HT-29 (cell line): ENCODE measurements around the gene CCDC18. TPM values are rescaled to one million over a fixed set of nuclear protein-coding genes. Genes with fewer than 3 reads are reported as not detected.
A peak's percentile ranks its signal among the peaks of the same experiment; 100 is the strongest.
"Not testable (repeated sequence)": the region's sequence is repeated elsewhere in the genome, so short reads cannot be mapped to it uniquely, and the experiment has no call there.

Source experiments
- DNase-seq: peaks from one replicate; pipeline ENCODE4 v3.0.0-alpha.2; 2015; ENCODE audit warnings: low spot score
- total RNA-seq: library from RNA; depleted of rRNA; stranded (reverse); fragments of >200 nt; shearing (Covaris generic); gene quantifications from 2 replicates; pipeline ENCODE4 v1.2.3, GENCODE V29; 2014

The CCDC18 gene
- total RNA-seq, 1 experiment from 2014 or later = 9.0 TPM

DNA sequence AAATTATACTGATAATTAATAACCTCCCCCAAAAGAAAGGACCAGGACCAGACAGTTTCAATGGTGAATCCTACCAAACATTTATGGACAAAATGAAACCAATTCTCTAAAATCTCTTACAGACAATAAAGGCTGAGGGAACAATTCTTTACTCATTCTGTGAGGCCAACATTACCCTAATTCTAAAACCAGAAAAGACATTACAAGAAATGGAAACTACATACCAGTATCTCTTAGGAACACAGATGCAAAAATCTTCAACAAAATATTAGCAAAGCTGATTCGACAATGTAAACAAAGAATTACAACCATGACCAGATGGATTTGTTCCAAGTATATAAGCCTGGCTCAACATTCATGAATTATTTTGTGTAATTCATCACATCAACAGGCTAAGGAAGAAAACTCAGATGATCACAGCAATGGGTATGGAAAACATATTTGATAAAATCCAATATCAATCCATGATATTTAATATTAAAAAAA is 8.9 kb upstream of the CCDC18 start:
- no peak for DNase-seq

- DNase-seq = no peak
Observed at GRCh38 chr1:93172778-93173177, 7.7 kb upstream of the CCDC18 start.

- DNase-seq = not testable (repeated sequence)
Observed at GRCh38 chr1:93174638-93175037, 5.9 kb upstream of the CCDC18 start.

- DNase-seq = no peak
Observed at GRCh38 chr1:93177991-93178390, 2.5 kb upstream of the CCDC18 start.

DNA sequence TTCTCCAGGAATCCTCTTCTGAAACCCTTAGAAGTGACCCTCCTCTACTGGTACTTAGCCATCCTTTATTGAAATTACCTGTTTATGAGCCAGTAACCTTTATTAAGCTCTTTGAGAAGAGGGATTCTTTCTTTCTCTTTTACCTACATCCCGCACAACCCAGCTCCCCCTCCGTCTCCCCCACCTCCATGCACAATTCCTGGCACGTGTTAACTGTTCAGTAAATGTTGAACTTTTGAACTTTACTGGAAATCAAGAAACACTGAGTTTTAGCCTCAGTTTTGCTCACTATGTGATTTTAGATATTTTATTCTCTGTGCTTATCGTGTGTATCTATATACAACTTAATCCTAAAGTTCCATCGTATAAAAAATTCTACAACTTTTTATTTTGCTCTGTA is 2.1 kb upstream of the CCDC18 start:
- DNase-seq = peak; percentile 28

DNA sequence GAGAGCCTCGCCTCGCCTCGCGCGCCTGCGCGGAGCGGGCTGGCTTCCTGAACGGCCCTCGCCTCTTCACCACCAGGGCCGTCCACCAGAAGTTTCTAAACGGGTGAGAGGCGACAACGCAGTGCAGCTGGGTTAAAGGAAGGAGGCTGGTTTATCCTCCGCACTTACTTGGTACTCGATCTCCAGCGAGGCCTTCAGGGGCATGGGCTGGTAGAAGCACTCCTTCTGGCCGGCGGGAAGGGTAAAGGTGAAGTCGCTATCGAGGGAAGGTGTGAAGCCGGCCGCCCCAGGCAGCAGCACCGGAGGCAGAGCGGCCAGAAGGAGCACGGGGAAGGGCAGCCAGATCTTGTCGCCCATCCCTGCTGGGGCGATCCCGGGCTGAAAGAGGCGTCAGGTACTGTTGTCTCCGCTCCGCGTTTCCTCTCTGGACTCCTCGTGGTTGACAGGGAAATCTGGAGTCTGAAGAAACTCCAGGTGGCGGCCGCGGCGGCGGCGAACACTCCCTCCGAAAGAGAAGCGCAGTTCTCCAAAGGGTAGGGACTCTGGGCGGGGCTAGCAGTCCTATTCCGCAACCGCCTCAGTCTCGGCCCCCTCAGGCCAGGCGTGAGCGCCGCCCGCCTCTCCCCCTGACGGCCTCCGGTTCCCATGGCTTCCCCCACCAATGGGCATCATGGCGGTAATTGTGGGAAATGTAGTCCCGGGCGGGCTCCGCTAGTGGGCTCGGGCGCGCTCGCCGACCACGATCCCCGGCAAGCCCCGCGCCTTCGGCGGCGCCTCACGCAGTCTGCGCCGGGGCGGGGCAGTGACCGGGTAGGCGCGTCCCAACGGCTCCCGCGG is 420 bp upstream of the CCDC18 start, which contains the start of gene TMED5:
TSS of gene TMED5 (minus strand) at position 528 of the 837 bp plus-strand sequence. CDS start at position 357, 171 bp downstream.
- peak; percentile 98 for DNase-seq

GRCh38 chr1:93186667-93187066 is 6.1 kb downstream of the CCDC18 start:
- no peak for DNase-seq

DNA sequence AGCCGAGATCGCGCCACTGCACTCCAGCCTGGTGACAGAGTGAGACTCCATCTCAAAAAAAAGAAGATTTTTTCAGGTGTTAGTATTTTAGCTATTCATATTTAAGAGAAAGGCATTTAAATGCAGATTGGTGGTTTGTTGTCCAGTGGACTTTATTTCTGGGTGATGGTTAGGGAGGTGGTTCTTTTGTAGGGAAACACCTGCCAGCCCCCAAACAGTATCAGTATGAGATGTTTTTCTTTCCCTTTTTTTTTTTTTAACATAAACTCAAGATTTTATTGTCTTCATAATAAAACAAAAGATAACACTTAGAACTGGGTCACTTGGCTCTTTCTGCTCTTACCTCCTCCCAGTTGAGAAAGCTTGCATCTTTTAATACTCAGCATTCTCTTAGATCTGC is 9.9 kb downstream of the CCDC18 start:
- DNase-seq = no peak

DNA sequence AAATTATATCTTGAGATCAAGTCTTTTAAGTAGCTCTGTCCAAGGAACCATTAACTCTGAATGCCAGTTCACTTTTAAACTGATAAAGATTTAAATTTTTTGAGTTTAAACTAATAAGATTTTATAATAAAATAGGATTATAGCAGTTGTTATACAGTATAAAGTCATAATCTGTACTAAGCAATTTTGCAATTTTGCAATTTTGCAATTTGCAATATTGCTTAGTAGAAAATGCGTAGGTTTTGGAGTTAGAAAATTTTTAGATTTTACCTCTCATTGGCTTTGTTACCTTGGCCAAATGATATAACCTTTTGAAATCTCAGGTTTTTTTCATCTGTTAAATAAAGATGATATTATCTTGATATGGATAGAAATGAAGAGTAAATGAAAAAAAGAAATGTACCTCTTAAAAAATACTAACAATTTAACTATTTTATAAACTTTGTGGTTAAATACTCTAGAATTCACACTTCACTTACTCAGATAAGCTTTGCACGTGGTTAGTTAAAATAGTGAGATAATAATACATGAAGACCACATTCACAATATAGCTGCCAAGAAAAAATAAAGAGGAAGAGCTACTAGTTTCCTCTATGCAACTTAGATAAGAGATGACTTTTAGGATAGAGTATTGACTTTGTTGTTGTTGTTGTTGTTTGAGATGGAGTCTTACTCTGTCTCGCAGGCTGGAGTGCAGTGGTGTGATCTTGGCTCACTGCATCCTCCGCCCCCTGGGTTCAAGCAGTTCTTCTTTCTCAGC is 13.9 kb downstream of the CCDC18 start:
- DNase-seq = no peak

- no peak for DNase-seq
Observed at GRCh38 chr1:93196591-93196990, 16.1 kb downstream of the CCDC18 start.

- DNase-seq = no peak
Observed at GRCh38 chr1:93199150-93199549, 18.6 kb downstream of the CCDC18 start.

DNA sequence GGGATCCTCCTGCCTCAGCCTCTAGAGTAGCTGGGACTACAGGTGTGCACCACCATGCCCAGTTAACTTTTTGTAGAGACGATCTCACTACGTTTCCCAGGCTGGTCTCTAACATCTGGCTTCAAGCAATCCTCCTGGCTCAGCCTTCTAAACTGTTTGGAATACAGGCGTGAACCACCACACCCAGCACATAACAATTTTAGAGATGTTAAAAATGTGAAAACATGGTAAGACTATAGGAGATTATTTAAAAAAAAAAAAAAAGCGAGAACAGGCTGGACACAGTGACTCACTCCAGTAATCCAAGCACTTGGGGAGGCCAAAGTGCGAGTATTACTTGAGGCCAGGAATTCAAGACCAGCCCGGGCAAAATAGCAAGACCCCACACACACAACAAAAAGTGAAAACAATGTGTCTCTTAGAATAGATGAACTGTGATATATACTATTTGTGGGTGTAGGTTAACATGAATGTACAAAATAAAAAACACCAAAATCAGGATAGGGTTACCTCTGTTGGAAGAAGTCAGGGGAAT is 19.6 kb downstream of the CCDC18 start:
- DNase-seq = no peak

- DNase-seq = no peak
Observed at GRCh38 chr1:93200714-93201113, 20.2 kb downstream of the CCDC18 start.

DNA sequence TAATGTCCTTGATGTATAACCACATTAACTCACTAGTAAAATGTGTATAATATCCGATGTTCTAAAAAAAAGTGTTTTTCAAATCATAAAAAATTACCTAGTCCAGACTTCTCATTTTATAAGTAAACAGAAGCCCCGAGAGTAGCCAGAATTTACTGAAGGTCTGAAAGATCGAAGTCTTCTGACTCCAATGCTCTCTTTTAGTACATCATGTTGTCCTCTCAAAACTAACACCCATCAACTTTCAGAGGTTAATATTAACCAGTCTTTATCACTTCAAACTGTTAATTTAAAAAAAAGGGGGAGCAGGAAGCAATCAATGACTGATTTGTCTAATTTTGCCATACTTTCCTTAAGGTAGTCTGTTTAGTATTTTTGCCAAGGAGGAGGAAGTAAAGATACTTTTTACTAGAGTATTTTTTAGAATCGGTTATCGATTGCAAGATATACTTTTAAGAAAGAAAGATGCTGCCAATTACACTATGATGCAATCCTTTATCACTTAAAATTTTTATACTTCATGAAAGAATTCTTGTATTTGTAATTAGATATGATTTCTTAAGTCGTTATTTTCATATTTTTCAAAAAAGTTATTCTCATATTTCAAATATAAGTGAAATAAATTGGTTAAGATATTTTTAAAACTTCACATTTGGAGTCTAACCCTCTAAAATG is 25.5 kb downstream of the CCDC18 start:
- DNase-seq = no peak

DNA sequence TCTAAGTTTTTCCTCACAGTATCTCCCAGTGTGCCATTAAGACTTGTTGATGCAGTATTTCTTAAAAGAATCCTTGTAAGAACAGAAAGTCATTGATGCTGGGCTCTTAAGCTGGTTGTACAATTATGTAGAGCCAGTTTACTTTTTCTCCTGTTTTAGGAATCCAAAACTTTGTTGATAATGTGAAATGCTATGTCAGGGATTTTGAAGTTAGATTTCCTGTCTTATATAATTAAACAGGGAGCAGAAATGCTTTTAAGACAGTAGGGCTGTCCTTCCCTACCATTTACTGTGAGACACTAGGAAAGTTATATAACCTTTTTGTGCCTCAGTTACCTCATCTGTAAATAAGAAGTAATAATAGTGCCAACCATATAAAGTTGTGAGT is 26.0 kb downstream of the CCDC18 start:
- DNase-seq = no peak

DNA sequence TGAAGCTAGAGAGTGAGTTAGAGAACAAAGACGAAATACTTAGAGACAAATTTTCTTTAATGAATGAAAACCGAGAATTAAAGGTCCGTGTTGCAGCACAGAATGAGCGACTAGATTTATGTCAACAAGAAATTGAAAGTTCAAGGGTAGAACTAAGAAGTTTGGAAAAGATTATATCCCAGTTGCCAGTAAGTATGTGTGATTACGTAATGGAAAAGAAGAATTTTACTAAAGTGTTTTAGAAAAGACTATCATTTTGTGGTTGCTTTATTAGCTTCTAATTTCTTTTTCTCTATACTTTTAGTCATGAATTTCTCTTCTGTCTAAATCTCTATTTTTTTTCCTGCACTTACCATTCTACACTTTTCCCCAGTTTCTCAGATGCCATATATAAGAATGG is 26.7 kb downstream of the CCDC18 start:
- DNase-seq = no peak

DNA sequence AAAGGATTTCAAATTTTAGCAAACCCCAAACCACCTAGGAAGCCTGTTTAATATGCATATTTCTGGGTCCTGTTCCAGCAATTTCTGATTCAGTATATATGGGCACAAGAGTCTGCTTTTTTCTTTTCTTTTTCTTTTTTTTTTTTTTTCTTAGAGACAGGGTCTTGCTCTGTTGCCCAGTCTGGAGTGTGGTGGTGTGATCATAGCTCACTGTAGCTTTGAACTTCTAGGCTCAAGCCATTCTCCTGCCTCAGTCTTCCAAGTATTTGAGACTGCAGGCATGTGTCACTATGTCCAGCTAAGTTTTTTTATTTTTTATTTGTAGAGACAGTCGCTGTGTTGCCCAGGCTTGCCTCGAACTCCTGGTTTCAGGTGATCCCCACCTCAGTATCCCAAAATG is 34.8 kb downstream of the CCDC18 start:
- no peak for DNase-seq

DNA sequence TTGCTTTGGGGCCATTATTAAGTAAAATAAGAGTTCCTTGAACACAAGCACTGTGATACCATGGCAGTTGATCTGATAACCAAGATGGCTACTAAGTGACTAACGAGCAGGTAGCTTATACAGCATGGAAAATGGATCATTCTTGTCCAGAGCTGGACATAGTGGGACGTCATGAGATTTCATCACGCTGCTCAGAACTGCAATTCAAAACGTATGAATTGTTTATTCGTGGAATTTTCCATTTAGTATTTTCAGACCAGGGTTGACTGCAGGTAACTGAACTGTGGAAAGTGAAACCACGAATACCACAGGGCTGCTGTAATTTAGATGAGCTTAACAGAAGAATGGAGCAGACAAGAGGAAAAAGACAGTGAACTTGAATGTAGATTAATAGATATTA is 38.9 kb downstream of the CCDC18 start:
- no peak for DNase-seq

DNA sequence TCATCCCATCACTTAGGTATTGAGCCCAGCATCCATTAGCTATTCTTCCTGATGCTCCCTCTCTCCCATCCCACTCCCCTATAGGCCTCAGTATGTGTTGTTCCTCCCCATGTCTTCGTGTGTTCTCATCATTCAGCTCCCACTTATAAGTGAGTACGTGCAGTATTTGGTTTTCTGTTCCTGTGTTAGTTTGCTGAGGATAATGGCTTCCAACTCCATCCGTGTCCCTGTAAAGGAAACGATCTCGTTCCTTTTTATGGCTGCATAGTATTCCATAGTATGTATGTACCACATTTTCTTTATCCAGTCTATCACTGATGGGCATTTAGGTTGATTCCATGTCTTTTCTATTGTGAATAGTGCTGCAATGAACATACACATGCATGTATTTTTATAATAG is 40.2 kb downstream of the CCDC18 start:
- not testable (repeated sequence) for DNase-seq

DNA sequence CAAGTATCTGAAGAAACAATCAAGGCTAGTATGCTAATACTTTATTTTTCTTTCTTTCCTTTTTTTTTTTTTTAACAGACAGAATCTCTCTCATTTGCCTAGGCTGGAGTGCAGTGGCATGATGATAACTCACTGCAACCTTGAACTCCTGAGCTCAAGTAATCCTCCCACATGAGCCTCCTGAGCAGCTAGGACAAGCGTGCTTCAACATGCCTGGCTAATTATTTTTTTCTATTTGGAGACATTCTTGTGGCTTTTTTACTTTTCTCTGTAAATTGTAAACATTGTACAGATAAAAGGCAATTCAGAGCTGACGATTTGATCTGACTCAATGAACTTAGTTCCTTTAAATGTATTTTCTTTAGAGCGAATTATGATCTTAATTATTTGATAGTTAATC is 41.4 kb downstream of the CCDC18 start:
- DNase-seq = no peak

DNA sequence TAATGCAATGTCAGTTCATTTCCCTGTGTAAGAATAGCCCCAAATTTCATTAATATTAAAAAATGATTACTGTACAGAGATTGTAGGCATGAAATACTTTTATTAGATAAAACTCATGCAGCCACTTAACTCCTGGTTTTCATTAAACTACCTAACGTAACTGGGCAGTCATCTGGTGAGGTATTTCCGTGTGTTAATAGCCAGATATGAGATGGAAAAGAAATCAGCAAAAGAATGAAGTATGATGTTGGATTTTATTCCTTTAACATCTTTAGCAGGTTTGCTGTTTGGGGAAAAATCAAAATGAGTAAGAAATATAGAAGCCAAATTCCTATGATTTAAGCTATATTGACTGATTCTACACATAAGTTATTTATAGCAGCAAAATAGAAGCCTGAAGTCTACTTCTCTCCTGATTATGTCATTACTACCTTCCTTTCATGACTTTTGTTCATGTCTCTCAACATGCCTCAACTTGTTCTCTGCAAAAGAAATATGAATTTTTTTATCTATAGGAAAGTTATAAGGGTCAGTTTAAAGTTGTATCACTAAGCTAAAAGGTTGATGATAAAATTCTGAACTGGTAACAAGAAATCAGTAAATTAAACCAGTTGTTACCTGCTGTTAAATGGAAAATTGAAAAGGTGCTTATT is 42.6 kb downstream of the CCDC18 start:
- DNase-seq = no peak
